ENCODE measurements around the gene OTUB1. TPM values are rescaled to one million over a fixed set of nuclear protein-coding genes. Genes with fewer than 3 reads are reported as not detected.

The OTUB1 gene
- total and polyA plus RNA-seq, 2 of the 13 experiments (the other 11 are each of a cell fraction or from before 2014, with no cell fraction given) = 58.8 to 130 TPM

DNA sequence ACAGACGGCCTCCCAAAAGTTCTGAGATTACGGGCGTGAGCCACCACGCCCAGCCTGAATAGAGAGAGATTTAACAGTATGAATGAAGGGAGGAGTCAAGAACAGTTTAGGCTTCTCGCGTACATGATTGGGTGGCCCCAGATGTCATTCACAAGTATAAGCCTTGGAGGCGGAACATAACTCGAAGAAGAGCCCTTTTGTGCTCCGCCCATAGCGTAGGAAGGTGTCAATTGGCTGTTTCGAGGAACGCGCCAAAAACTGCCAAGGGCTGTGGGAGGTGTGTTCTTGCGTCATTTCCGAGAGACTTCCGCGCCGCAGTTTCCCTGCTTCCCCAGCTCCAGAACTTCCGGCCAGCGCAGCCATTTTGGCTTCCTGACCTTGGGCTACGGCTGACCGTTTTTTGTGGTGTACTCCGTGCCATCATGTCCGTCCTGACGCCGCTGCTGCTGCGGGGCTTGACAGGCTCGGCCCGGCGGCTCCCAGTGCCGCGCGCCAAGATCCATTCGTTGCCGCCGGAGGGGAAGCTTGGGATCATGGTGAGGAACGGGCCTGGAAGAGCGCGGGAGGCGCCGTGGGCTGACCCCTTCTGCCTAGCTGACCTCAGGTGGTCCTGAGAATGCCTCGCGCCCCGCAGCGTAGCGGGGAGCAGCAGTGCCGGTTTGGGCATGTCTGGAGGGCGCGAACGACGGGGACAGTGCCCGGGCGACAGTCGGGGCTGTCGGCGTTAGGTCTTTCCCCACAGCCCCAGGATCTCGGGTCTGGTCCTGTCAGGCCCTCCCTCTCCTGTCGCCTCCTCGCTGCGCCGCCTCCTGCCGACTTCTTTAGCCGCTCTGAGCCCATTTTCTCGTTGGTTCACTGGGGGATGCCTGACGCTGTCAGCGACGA, 11.7 kb upstream of the OTUB1 start, which contains the start of gene COX8A (continued):
- TF ChIP-seq, protein P1, sequence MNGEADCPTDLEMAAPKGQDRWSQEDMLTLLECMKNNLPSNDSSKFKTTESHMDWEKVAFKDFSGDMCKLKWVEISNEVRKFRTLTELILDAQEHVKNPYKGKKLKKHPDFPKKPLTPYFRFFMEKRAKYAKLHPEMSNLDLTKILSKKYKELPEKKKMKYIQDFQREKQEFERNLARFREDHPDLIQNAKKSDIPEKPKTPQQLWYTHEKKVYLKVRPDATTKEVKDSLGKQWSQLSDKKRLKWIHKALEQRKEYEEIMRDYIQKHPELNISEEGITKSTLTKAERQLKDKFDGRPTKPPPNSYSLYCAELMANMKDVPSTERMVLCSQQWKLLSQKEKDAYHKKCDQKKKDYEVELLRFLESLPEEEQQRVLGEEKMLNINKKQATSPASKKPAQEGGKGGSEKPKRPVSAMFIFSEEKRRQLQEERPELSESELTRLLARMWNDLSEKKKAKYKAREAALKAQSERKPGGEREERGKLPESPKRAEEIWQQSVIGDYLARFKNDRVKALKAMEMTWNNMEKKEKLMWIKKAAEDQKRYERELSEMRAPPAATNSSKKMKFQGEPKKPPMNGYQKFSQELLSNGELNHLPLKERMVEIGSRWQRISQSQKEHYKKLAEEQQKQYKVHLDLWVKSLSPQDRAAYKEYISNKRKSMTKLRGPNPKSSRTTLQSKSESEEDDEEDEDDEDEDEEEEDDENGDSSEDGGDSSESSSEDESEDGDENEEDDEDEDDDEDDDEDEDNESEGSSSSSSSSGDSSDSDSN (CRISPR knock-in tag; IDR thresholded peaks at IDR 0.05) = peak; percentile 78; the same call in 1 of the 2 replicates
- peak; percentile 23 for TF ChIP-seq ZNF781 (CRISPR knock-in tag; IDR thresholded peaks at IDR 0.05; ENCODE audit: borderline replicate concordance, not compliant biosample characterization)
- TF ChIP-seq PAX8 (CRISPR knock-in tag; IDR thresholded peaks at IDR 0.05; ENCODE audit: borderline replicate concordance) = no peak
- TF ChIP-seq ZNF552 (CRISPR knock-in tag; IDR thresholded peaks at IDR 0.05; ENCODE audit: borderline replicate concordance) = no peak
- TF ChIP-seq, protein P2, sequence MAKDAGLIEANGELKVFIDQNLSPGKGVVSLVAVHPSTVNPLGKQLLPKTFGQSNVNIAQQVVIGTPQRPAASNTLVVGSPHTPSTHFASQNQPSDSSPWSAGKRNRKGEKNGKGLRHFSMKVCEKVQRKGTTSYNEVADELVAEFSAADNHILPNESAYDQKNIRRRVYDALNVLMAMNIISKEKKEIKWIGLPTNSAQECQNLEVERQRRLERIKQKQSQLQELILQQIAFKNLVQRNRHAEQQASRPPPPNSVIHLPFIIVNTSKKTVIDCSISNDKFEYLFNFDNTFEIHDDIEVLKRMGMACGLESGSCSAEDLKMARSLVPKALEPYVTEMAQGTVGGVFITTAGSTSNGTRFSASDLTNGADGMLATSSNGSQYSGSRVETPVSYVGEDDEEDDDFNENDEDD (CRISPR knock-in tag; IDR thresholded peaks at IDR 0.05; ENCODE audit: borderline replicate concordance) = peak; percentile 98
- TF ChIP-seq, protein P3, sequence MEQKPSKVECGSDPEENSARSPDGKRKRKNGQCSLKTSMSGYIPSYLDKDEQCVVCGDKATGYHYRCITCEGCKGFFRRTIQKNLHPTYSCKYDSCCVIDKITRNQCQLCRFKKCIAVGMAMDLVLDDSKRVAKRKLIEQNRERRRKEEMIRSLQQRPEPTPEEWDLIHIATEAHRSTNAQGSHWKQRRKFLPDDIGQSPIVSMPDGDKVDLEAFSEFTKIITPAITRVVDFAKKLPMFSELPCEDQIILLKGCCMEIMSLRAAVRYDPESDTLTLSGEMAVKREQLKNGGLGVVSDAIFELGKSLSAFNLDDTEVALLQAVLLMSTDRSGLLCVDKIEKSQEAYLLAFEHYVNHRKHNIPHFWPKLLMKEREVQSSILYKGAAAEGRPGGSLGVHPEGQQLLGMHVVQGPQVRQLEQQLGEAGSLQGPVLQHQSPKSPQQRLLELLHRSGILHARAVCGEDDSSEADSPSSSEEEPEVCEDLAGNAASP (CRISPR knock-in tag; IDR thresholded peaks at IDR 0.05; ENCODE audit: borderline replicate concordance) = no peak; the same call in 1 of the 2 replicates
- TF ChIP-seq, protein P4, sequence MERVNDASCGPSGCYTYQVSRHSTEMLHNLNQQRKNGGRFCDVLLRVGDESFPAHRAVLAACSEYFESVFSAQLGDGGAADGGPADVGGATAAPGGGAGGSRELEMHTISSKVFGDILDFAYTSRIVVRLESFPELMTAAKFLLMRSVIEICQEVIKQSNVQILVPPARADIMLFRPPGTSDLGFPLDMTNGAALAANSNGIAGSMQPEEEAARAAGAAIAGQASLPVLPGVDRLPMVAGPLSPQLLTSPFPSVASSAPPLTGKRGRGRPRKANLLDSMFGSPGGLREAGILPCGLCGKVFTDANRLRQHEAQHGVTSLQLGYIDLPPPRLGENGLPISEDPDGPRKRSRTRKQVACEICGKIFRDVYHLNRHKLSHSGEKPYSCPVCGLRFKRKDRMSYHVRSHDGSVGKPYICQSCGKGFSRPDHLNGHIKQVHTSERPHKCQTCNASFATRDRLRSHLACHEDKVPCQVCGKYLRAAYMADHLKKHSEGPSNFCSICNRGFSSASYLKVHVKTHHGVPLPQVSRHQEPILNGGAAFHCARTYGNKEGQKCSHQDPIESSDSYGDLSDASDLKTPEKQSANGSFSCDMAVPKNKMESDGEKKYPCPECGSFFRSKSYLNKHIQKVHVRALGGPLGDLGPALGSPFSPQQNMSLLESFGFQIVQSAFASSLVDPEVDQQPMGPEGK (CRISPR knock-in tag; IDR thresholded peaks at IDR 0.05) = peak; percentile 39; the same call in 1 of the 2 replicates
- TF ChIP-seq, protein P5, sequence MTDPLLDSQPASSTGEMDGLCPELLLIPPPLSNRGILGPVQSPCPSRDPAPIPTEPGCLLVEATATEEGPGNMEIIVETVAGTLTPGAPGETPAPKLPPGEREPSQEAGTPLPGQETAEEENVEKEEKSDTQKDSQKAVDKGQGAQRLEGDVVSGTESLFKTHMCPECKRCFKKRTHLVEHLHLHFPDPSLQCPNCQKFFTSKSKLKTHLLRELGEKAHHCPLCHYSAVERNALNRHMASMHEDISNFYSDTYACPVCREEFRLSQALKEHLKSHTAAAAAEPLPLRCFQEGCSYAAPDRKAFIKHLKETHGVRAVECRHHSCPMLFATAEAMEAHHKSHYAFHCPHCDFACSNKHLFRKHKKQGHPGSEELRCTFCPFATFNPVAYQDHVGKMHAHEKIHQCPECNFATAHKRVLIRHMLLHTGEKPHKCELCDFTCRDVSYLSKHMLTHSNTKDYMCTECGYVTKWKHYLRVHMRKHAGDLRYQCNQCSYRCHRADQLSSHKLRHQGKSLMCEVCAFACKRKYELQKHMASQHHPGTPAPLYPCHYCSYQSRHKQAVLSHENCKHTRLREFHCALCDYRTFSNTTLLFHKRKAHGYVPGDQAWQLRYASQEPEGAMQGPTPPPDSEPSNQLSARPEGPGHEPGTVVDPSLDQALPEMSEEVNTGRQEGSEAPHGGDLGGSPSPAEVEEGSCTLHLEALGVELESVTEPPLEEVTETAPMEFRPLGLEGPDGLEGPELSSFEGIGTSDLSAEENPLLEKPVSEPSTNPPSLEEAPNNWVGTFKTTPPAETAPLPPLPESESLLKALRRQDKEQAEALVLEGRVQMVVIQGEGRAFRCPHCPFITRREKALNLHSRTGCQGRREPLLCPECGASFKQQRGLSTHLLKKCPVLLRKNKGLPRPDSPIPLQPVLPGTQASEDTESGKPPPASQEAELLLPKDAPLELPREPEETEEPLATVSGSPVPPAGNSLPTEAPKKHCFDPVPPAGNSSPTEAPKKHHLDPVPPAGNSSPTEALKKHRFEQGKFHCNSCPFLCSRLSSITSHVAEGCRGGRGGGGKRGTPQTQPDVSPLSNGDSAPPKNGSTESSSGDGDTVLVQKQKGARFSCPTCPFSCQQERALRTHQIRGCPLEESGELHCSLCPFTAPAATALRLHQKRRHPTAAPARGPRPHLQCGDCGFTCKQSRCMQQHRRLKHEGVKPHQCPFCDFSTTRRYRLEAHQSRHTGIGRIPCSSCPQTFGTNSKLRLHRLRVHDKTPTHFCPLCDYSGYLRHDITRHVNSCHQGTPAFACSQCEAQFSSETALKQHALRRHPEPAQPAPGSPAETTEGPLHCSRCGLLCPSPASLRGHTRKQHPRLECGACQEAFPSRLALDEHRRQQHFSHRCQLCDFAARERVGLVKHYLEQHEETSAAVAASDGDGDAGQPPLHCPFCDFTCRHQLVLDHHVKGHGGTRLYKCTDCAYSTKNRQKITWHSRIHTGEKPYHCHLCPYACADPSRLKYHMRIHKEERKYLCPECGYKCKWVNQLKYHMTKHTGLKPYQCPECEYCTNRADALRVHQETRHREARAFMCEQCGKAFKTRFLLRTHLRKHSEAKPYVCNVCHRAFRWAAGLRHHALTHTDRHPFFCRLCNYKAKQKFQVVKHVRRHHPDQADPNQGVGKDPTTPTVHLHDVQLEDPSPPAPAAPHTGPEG (CRISPR knock-in tag; IDR thresholded peaks at IDR 0.05) = peak; percentile 46; the same call in 1 of the 2 replicates
- TF ChIP-seq, protein P6, sequence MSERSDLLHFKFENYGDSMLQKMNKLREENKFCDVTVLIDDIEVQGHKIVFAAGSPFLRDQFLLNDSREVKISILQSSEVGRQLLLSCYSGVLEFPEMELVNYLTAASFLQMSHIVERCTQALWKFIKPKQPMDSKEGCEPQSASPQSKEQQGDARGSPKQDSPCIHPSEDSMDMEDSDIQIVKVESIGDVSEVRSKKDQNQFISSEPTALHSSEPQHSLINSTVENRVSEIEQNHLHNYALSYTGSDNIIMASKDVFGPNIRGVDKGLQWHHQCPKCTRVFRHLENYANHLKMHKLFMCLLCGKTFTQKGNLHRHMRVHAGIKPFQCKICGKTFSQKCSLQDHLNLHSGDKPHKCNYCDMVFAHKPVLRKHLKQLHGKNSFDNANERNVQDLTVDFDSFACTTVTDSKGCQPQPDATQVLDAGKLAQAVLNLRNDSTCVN (CRISPR knock-in tag; IDR thresholded peaks at IDR 0.05; ENCODE audit: borderline replicate concordance) = peak; percentile 70
- no peak for TF ChIP-seq HIVEP1 (CRISPR knock-in tag; IDR thresholded peaks at IDR 0.05)
